OCI-LY3 (cell line): ENCODE data around the gene CES4A.

Experiments
- H2AFZ ChIP-seq: fragments of 200-600, 300-600 bp; shearing (Covaris generic); 2 replicates; pipeline ENCODE4 v1.6.0; 2014; ENCODE audit warnings: antibody characterized with exemption, low read depth, low read length
- H3K27ac ChIP-seq: fragments of 200-600, 300-600 bp; sonication (generic); 2 replicates; pipeline ENCODE4 v1.5.1; 2014; ENCODE audit warnings: mild to moderate bottlenecking, low read length, moderate library complexity, mixed read lengths
- H3K27me3 ChIP-seq: fragments of 200-600, 300-600 bp; sonication (generic); 2 replicates; pipeline ENCODE4 v1.6.1; 2014; ENCODE audit warnings: low read depth, low read length, mixed read lengths
- H3K36me3 ChIP-seq: fragments of 200-600, 300-600 bp; sonication (generic); replicated peaks from 2 replicates; pipeline ENCODE3; 2014; ENCODE audit warnings: low read depth, low read length, mixed read lengths
- H3K4me1 ChIP-seq: fragments of 300-600, 200-600 bp; sonication (generic); 2 replicates; pipeline ENCODE4 v1.6.1; 2014; ENCODE audit warnings: low read length, mixed read lengths
- H3K4me2 ChIP-seq: fragments of 200-600, 300-600 bp; sonication (generic); 2 replicates; pipeline ENCODE4 v1.6.1; 2014; ENCODE audit warnings: low read length, mixed read lengths
- H3K4me3 ChIP-seq: fragments of 300-600, 200-600 bp; sonication (generic); 2 replicates; pipeline ENCODE4 v1.5.1; 2014; ENCODE audit warnings: antibody characterized with exemption, mild to moderate bottlenecking, low read length, moderate library complexity
- H3K79me2 ChIP-seq: fragments of 300-600, 200-600 bp; shearing (Covaris generic); 2 replicates; pipeline ENCODE4 v1.6.1; 2014; ENCODE audit warnings: mild to moderate bottlenecking, low read length, mixed read lengths
- H3K9ac ChIP-seq: fragments of 300-600, 200-600 bp; shearing (Covaris generic); 2 replicates; pipeline ENCODE4 v1.6.0; 2014; ENCODE audit warnings: mild to moderate bottlenecking, low read length, moderate library complexity
- H3K9me3 ChIP-seq: fragments of 200-600, 300-600 bp; shearing (Covaris generic); 2 replicates; pipeline ENCODE4 v1.6.1; 2014; ENCODE audit warnings: low read length, mixed read lengths; ENCODE audit not compliant: insufficient read depth
- H4K20me1 ChIP-seq: fragments of 200-600, 300-600 bp; sonication (generic); 2 replicates; pipeline ENCODE4 v1.6.1; 2016; ENCODE audit warnings: low read length, mixed read lengths; ENCODE audit not compliant: insufficient read depth
- CTCF ChIP-seq: fragments of 200-600, 300-600 bp; sonication (generic); IDR thresholded peaks from 2 replicates; pipeline ENCODE4 v1.5.1; 2014; ENCODE audit warnings: antibody characterized with exemption, low read length, low read depth
- EZH2phosphoT487 ChIP-seq: fragments of 200-600 bp; shearing (Covaris generic); IDR thresholded peaks from 2 replicates; pipeline ENCODE4 v1.6.1; 2018; ENCODE audit warnings: antibody characterized with exemption, mixed run types, low read depth

Gene CES4A

GRCh38 chr16:67025210-67025550 lies 36.8 kb downstream of the CES4A start:
- Histone ChIP-seq H3K9ac (no peak overlapping the region), H3K36me3 (peaks cover 2% of the 10 kb centered on the region), H3K27ac (no peak overlapping the region), H3K4me2 (no peak overlapping the region), H2AFZ (no peak overlapping the region), H3K4me3 (no peak overlapping the region), H3K79me2 (peaks cover 12% of the 10 kb centered on the region), H4K20me1 (peaks cover 3% of the 10 kb centered on the region; the same call in 1 of the 2 replicates), H3K27me3 (no peaks in the 10 kb centered on the region), H3K9me3 (no peaks in the 10 kb centered on the region), H3K4me1 (peaks cover 3% of the 10 kb centered on the region)
- no peak for TF ChIP-seq CTCF
- TF ChIP-seq EZH2phosphoT487, result no peak

- Histone ChIP-seq H3K4me2 (no peak overlapping the region), H3K4me1 (peaks cover 14% of the 10 kb centered on the region), H2AFZ (no peak overlapping the region), H3K27me3 (no peaks in the 10 kb centered on the region), H3K79me2 (peaks cover 25% of the 10 kb centered on the region), H4K20me1 (peaks cover 16% of the 10 kb centered on the region), H3K9me3 (no peaks in the 10 kb centered on the region), H3K9ac (no peak overlapping the region), H3K36me3 (peaks cover 13% of the 10 kb centered on the region), H3K4me3 (no peak overlapping the region), H3K27ac (no peak overlapping the region)
- TF ChIP-seq CTCF (no peak), EZH2phosphoT487 (no peak)
Measured at GRCh38 chr16:67026570-67026969, 38.2 kb downstream of the CES4A start.

GRCh38 chr16:67027046-67027445 lies 38.7 kb downstream of the CES4A start:
- peaks cover 18% of the 10 kb centered on the region for H3K36me3 ChIP-seq

GRCh38 chr16:67028167-67028695 lies 39.8 kb downstream of the CES4A start:
- peak overlapping the region; percentile 82 for H3K9ac ChIP-seq
- H3K4me2 ChIP-seq, result peak overlapping the region; percentile 94
- no peak for TF ChIP-seq CTCF
- no peak for TF ChIP-seq EZH2phosphoT487
- H3K4me3 ChIP-seq, result peak overlapping the region; percentile 79
- H3K36me3 ChIP-seq, result peaks cover 27% of the 10 kb centered on the region
- peaks cover 31% of the 10 kb centered on the region for H4K20me1 ChIP-seq
- peak overlapping the region; percentile 69 for H2AFZ ChIP-seq
- H3K27me3 ChIP-seq, result no peaks in the 10 kb centered on the region
- H3K4me1 ChIP-seq, result peaks cover 14% of the 10 kb centered on the region
- no peaks in the 10 kb centered on the region for H3K9me3 ChIP-seq
- peaks cover 42% of the 10 kb centered on the region for H3K79me2 ChIP-seq
- peak overlapping the region; percentile 72 for H3K27ac ChIP-seq

More at GRCh38 chr16:67027046-67027445, 38.7 kb downstream of the CES4A start:
- Histone ChIP-seq H3K27ac (no peak overlapping the region), H3K27me3 (no peaks in the 10 kb centered on the region), H3K79me2 (peaks cover 30% of the 10 kb centered on the region), H3K4me1 (peaks cover 14% of the 10 kb centered on the region), H3K4me2 (no peak overlapping the region), H3K9ac (no peak overlapping the region), H3K9me3 (no peaks in the 10 kb centered on the region), H3K4me3 (no peak overlapping the region), H2AFZ (no peak overlapping the region), H4K20me1 (peaks cover 21% of the 10 kb centered on the region)
- no peak for TF ChIP-seq CTCF
- TF ChIP-seq EZH2phosphoT487, result no peak
